A673 (cell line): ENCODE measurements around the gene NUF2. TPM values are rescaled to one million over a fixed set of nuclear protein-coding genes. Genes with fewer than 3 reads are reported as not detected.

Source experiments
- BruUV-seq: library from RNA; stranded (reverse); fragments of 400-500 nt; replicated peaks from 2 replicates; lab custom pipeline; 2021; lab: Mats Ljungman, UMichigan
- CTCF ChIA-PET: fragments of 300-600 bp; sonication (Branson Sonifier 250); formaldehyde crosslinking; loops from one replicate; lab custom pipeline; 2022; ENCODE audit warnings: antibody characterized with exemption; lab: Charles Lee
- POLR2A ChIA-PET: fragments of 300-600 bp; sonication (Branson Sonifier 250); formaldehyde crosslinking; loops from one replicate; lab custom pipeline; 2022; ENCODE audit warnings: antibody characterized with exemption; ENCODE audit not compliant: low non-redundant PET; lab: Charles Lee
- DNase-seq: peaks from one replicate; pipeline ENCODE4 v3.0.0-alpha.2; 2015; ENCODE audit warnings: low spot score
- H3K27ac ChIP-seq: fragments of 200-600 bp; sonication (generic); 2 replicates; pipeline ENCODE4 v1.5.1; 2016; ENCODE audit warnings: mixed run types, low read depth, mild to moderate bottlenecking, mixed read lengths, antibody characterized with exemption, low read length; ENCODE audit not compliant: poor library complexity, severe bottlenecking
- H3K27me3 ChIP-seq: fragments of 200-600 bp; sonication (generic); replicated peaks from 2 replicates; pipeline ENCODE4 v1.6.1; 2017; ENCODE audit warnings: mixed run types, low read depth, mild to moderate bottlenecking, mixed read lengths, antibody characterized with exemption, low read length; ENCODE audit not compliant: insufficient read depth, poor library complexity
- H3K36me3 ChIP-seq: fragments of 200-600 bp; sonication (generic); 2 replicates; pipeline ENCODE4 v1.6.1; 2016; ENCODE audit warnings: mixed run types, mild to moderate bottlenecking, mixed read lengths, antibody characterized with exemption, low read length; ENCODE audit not compliant: insufficient read depth, poor library complexity, severe bottlenecking
- H3K4me1 ChIP-seq: fragments of 200-600 bp; sonication (generic); 2 replicates; pipeline ENCODE4 v1.6.1; 2017; ENCODE audit warnings: mixed run types, mild to moderate bottlenecking, mixed read lengths, antibody characterized with exemption, low read length; ENCODE audit not compliant: insufficient read depth, poor library complexity, severe bottlenecking
- H3K4me3 ChIP-seq: fragments of 200-600 bp; sonication (generic); 2 replicates; pipeline ENCODE4 v1.5.1; 2016; ENCODE audit warnings: low read depth, mixed run types, mild to moderate bottlenecking, mixed read lengths, low read length; ENCODE audit not compliant: poor library complexity, severe bottlenecking
- H3K9me3 ChIP-seq: fragments of 200-600 bp; sonication (generic); 2 replicates; pipeline ENCODE4 v1.6.1; 2016; ENCODE audit warnings: mixed run types, low read depth, mild to moderate bottlenecking, mixed read lengths, antibody characterized with exemption, low read length; ENCODE audit not compliant: poor library complexity, severe bottlenecking
- EZH2 ChIP-seq: fragments of 200-600 bp; sonication (generic); IDR thresholded peaks from 2 replicates; pipeline ENCODE4 v1.6.1; 2017; ENCODE audit warnings: borderline replicate concordance, low read depth, mild to moderate bottlenecking, mixed read lengths, antibody characterized with exemption, low read length; ENCODE audit not compliant: poor library complexity, severe bottlenecking
- intact Hi-C: fragments of 100-400 bp; cut with micrococcal nuclease; formaldehyde crosslinking; loops from one replicate; pipeline ENCODE4 v1.10.0; 2022; ENCODE audit not compliant: unreplicated experiment
- total RNA-seq: library from RNA; stranded (reverse); gene quantifications from 2 replicates; pipeline ENCODE4 v1.2.3, GENCODE V29; 2021
- TF ChIP-seq, protein P1 (sequence below): fragments of 300-800, 200-600 bp; sonication (generic); conservative IDR thresholded peaks from 2 replicates; pipeline ENCODE4 v1.5.1; 2017; ENCODE audit warnings: low read depth, mild to moderate bottlenecking, antibody characterized with exemption, low read length, moderate library complexity, mixed read lengths

The NUF2 gene
- total RNA-seq, 1 experiment from 2014 or later = 91.6 TPM

DNA sequence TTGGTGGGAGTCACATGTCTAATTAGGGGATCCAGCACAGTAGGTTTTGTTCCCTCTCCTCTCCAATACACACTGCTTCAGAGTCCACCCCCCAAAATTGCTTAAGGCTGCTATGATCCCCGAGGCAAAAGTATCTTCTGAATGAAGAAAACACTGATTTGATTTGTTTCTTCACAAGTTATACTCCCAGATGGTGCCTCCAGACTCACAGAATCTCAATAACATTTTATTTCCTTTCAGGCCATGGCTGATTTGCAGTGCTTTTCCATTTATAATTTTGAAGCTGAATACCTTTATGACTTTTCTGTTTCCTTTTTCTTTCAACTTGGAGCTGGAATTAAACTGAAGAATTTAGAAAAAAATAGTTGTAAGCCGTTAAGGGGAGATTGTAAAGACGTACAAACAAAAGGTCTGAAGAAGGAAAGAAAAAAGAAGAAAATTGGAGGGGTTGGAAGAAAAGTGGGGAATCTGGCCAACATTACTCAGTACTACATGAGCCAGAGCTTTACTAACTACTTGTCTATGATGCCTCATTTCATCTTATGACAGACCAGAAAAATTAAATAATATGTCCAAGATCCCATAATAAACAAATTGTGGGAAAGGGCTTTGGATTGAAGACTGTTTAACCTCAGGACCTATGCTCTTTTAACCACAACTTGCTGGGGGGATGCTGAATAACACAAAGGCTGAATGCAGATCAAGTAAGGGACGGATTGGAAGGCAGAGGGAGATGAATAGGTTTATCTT lies 75.9 kb downstream of the NUF2 start:
- CTCF ChIA-PET = no interaction called here
- Histone ChIP-seq H3K36me3 (no peaks in the 10 kb centered on the region), H3K4me3 (no peak overlapping the region), H3K27me3 (no peaks in the 10 kb centered on the region), H3K9me3 (no peaks in the 10 kb centered on the region), H3K4me1 (peaks cover 30% of the 10 kb centered on the region), H3K27ac (no peak overlapping the region)
- intact Hi-C loops = no loop called here
- TF ChIP-seq, protein P1, sequence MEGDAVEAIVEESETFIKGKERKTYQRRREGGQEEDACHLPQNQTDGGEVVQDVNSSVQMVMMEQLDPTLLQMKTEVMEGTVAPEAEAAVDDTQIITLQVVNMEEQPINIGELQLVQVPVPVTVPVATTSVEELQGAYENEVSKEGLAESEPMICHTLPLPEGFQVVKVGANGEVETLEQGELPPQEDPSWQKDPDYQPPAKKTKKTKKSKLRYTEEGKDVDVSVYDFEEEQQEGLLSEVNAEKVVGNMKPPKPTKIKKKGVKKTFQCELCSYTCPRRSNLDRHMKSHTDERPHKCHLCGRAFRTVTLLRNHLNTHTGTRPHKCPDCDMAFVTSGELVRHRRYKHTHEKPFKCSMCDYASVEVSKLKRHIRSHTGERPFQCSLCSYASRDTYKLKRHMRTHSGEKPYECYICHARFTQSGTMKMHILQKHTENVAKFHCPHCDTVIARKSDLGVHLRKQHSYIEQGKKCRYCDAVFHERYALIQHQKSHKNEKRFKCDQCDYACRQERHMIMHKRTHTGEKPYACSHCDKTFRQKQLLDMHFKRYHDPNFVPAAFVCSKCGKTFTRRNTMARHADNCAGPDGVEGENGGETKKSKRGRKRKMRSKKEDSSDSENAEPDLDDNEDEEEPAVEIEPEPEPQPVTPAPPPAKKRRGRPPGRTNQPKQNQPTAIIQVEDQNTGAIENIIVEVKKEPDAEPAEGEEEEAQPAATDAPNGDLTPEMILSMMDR = no peak
- TF ChIP-seq EZH2 = no peak
- POLR2A ChIA-PET = no interaction called here
- BruUV-seq = no TSS peak
- no peak for DNase-seq

DNA sequence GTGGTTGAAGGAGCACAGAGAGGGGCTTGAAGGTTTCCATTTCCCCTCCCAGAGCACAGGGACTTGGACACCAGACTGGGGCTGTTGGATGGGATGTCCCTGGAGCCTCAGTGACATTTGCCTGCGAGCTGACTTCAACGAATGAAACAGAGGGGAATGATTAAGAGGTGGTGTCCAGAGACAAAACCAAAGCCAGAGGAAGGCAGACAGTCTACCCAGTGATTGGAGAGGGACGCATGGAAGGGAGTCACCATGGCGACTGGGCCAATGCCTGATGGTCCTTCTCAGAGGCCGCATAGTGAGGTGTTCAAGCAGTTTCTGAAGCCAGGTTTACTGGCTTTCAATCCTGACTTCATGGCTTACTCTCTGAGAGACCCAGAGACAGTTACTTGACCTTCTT lies 77.2 kb downstream of the NUF2 start:
- H3K9me3 ChIP-seq = no peaks in the 10 kb centered on the region
- no peaks in the 10 kb centered on the region for H3K36me3 ChIP-seq
- peaks cover 30% of the 10 kb centered on the region for H3K4me1 ChIP-seq
- no TSS peak for BruUV-seq
- ChIA-PET POLR2A (no interaction called here), CTCF (no interaction called here)
- DNase-seq = no peak
- no peaks in the 10 kb centered on the region for H3K27me3 ChIP-seq
- intact Hi-C loops = no loop called here
- no peak overlapping the region for H3K4me3 ChIP-seq
- TF ChIP-seq EZH2 = no peak
- TF ChIP-seq, protein P1 = no peak
- H3K27ac ChIP-seq = no peak overlapping the region

DNA sequence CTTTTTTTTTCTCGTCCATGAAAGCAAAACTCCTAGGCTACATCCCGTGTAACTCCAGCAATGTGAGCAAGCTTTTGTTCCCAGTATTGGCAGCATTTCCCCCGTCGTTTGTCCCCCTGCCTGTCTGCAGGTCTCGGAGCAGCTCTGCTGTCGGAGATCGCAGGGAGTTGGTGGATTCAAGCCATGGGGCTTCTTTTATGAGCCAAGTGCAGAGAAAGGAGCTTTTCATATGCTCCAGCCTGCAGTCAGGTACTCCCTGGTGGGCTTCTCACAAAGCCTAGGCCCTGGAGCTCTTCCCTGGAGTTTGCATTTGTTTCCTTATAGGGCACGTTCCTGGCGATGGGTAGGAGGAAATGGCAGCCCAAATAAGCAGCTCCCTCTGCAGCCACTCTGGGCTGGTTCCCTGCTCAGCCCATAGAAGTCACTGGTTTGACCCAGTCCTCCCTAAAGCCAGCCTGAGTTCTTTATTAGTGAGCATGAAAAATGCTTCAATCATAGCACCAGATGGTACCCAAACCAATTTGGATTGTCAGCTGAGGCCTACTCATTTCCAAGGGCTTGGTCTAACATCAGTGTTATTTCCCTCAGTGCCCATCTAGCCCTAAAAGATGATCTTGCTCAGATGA lies 78.3 kb downstream of the NUF2 start:
- TF ChIP-seq EZH2 = no peak
- TF ChIP-seq, protein P1 = no peak
- CTCF ChIA-PET = no interaction called here
- H3K36me3 ChIP-seq = no peaks in the 10 kb centered on the region
- peaks cover 28% of the 10 kb centered on the region for H3K4me1 ChIP-seq
- H3K27me3 ChIP-seq = no peaks in the 10 kb centered on the region
- no peak for DNase-seq
- no peaks in the 10 kb centered on the region for H3K9me3 ChIP-seq
- no TSS peak for BruUV-seq
- H3K27ac ChIP-seq = no peak overlapping the region
- intact Hi-C loops = no loop called here
- POLR2A ChIA-PET = no interaction called here
- H3K4me3 ChIP-seq = no peak overlapping the region
